Measurements from ENCODE around the gene IRS1.

- TF ChIP-seq CTCF (IDR thresholded peaks at IDR 0.05) (no peak), POLR2A (IDR thresholded peaks at IDR 0.05) (no peak)
Observed at GRCh38 chr2:226837334-226837733, 37.7 kb upstream of the IRS1 start.
